Nephron (organoid): ENCODE results near the gene SOAT2.

Experiments used
- H3K27ac Mint-ChIP-seq, 3 experiments: 2 replicates each; pipeline ENCODE4 v1.8.0; 2020; ENCODE audit warnings: mixed read lengths in 3 of 3, mild to moderate bottlenecking in 2 of 3, moderate library complexity in 1 of 3
- H3K27me3 Mint-ChIP-seq: 2 replicates; pipeline ENCODE4 v1.8.0; 2021; ENCODE audit warnings: low read depth, mild to moderate bottlenecking, moderate library complexity, mixed read lengths
- H3K36me3 Mint-ChIP-seq: 2 replicates; pipeline ENCODE4 v1.8.0; 2020; ENCODE audit warnings: low read depth, mixed read lengths
- H3K4me1 Mint-ChIP-seq: 2 replicates; pipeline ENCODE4 v1.8.0; 2020; ENCODE audit warnings: mixed read lengths
- H3K4me3 Mint-ChIP-seq, 3 experiments: 2 replicates each; pipeline ENCODE4 v1.8.0; 2020; ENCODE audit warnings: mild to moderate bottlenecking in 3 of 3, mixed read lengths in 3 of 3, moderate library complexity in 2 of 3
- H3K9me3 Mint-ChIP-seq: 2 replicates; pipeline ENCODE4 v1.8.0; 2020; ENCODE audit warnings: mixed read lengths
- TF ChIP-seq, protein P1 (sequence below), 3 experiments: fragments of 200-600 bp; sonication (generic); IDR thresholded peaks; one replicate each; pipeline ENCODE4 v1.5.0; 2021; ENCODE audit warnings: antibody characterized with exemption in 3 of 3; ENCODE audit not compliant: unreplicated experiment in 3 of 3

The SOAT2 gene

GRCh38 chr12:53064613-53065436 lies 38.5 kb upstream of the SOAT2 start:
- H3K36me3 Mint-ChIP-seq: peaks cover 24% of the 10 kb centered on the region
- H3K27me3 Mint-ChIP-seq: no peaks in the 10 kb centered on the region
- no peak overlapping the region for H3K4me3 Mint-ChIP-seq
- no peaks in the 10 kb centered on the region for H3K9me3 Mint-ChIP-seq
- H3K4me1 Mint-ChIP-seq: peaks cover 65% of the 10 kb centered on the region
- TF ChIP-seq, protein P1, sequence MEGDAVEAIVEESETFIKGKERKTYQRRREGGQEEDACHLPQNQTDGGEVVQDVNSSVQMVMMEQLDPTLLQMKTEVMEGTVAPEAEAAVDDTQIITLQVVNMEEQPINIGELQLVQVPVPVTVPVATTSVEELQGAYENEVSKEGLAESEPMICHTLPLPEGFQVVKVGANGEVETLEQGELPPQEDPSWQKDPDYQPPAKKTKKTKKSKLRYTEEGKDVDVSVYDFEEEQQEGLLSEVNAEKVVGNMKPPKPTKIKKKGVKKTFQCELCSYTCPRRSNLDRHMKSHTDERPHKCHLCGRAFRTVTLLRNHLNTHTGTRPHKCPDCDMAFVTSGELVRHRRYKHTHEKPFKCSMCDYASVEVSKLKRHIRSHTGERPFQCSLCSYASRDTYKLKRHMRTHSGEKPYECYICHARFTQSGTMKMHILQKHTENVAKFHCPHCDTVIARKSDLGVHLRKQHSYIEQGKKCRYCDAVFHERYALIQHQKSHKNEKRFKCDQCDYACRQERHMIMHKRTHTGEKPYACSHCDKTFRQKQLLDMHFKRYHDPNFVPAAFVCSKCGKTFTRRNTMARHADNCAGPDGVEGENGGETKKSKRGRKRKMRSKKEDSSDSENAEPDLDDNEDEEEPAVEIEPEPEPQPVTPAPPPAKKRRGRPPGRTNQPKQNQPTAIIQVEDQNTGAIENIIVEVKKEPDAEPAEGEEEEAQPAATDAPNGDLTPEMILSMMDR (IDR thresholded peaks at IDR 0.05; ENCODE audit: unreplicated experiment in 3 of 3): no peak
- H3K27ac Mint-ChIP-seq: peak overlapping the region; percentile 20 to 76 (median 58)

DNA sequence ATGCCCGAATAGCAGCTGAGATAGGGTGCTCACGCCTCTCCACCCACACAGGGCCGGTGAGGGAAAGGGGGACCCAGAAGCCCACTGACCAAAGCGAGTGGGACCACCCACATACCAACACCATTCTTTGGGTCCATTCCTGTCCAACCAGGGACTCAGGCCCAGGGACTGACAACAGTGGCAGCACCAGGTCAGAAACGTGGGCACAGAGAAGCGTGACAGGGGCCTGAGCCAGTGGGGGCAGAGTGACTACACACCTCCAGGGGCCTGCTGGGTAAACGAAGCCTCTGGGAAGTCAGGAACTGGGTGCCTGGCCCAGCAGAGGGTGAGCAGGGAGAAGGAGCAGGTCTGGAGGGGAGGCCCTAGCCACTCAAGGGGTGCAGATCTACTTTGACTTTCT lies 37.8 kb upstream of the SOAT2 start:
- Mint-ChIP-seq H3K36me3 (peaks cover 25% of the 10 kb centered on the region), H3K27me3 (no peaks in the 10 kb centered on the region), H3K27ac (peak overlapping the region in 2 of 3 experiments; percentile 20 to 58), H3K9me3 (no peaks in the 10 kb centered on the region), H3K4me3 (no peak overlapping the region), H3K4me1 (peaks cover 71% of the 10 kb centered on the region)
- TF ChIP-seq, protein P1 (IDR thresholded peaks at IDR 0.05; ENCODE audit: unreplicated experiment in 3 of 3): no peak

- TF ChIP-seq, protein P1 (IDR thresholded peaks at IDR 0.05; ENCODE audit: unreplicated experiment in 3 of 3): peak; percentile 83 to 93 (median 85)
- H3K9me3 Mint-ChIP-seq: no peaks in the 10 kb centered on the region
- H3K4me1 Mint-ChIP-seq: peaks cover 78% of the 10 kb centered on the region
- peaks cover 29% of the 10 kb centered on the region for H3K36me3 Mint-ChIP-seq
- peak overlapping the region; percentile 58 to 88 (median 64) for H3K27ac Mint-ChIP-seq
- no peak overlapping the region for H3K4me3 Mint-ChIP-seq
- no peaks in the 10 kb centered on the region for H3K27me3 Mint-ChIP-seq
Measured at GRCh38 chr12:53065975-53066931, 37.0 kb upstream of the SOAT2 start.

GRCh38 chr12:53067074-53067992 lies 36.0 kb upstream of the SOAT2 start:
- Mint-ChIP-seq H3K4me3 (no peak overlapping the region), H3K4me1 (peaks cover 82% of the 10 kb centered on the region), H3K9me3 (no peaks in the 10 kb centered on the region), H3K27ac (peak overlapping the region; percentile 52 to 93 (median 73)), H3K27me3 (no peaks in the 10 kb centered on the region), H3K36me3 (peaks cover 33% of the 10 kb centered on the region)
- TF ChIP-seq, protein P1 (IDR thresholded peaks at IDR 0.05; ENCODE audit: unreplicated experiment in 3 of 3): no peak

DNA sequence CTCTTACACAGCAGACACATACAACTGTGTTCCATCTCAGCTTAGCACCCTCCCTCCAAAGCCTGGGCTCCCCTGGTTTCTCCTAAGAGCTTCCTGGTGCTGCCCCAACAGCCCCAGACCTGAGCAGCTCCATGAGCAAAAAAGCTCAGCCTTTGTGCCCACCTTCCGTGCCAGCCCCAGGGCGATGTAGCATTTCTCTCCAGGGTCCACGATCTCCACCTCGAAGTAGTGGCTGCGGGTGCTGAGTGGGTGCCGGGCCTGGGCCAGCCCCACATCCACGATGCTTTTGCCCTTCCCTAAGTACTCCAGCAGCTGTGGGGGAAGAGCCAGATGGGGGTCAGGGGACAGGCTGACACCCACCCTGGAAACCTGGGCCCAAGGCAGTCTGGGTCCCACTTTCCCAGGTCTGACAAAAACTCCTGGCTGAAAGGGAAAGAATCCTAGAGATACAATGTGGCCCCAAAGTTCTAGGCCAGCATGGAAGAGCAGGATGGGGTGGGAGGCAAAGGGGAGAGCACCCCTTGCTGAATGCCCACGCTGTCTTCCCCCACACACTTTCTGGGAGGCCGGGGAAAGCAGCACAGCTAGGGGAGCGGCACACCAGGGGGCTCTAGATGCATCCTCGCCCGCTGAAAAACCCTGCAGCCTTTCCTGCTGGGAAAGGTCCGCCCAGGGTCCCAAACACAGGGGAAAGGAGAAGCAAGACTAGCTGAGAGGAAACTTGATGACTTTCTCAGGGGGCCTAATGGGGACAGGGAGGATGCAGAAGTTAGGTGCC lies 35.1 kb upstream of the SOAT2 start:
- Mint-ChIP-seq H3K27ac (peak overlapping the region in 2 of 3 experiments; percentile 61 to 93), H3K9me3 (no peaks in the 10 kb centered on the region), H3K36me3 (peaks cover 39% of the 10 kb centered on the region), H3K27me3 (no peaks in the 10 kb centered on the region), H3K4me3 (peak overlapping the region in 1 of 3 experiments; percentile 17), H3K4me1 (peaks cover 88% of the 10 kb centered on the region)
- TF ChIP-seq, protein P1 (IDR thresholded peaks at IDR 0.05; ENCODE audit: unreplicated experiment in 3 of 3): no peak
